Measurements from ENCODE around the gene KIR2DL1. TPM values are rescaled to one million over a fixed set of nuclear protein-coding genes. Genes with fewer than 3 reads are reported as not detected.

The KIR2DL1 gene
- total RNA-seq, 1 donor from 2014 or later, result not detected

GRCh38 chr19:54795758-54796157 is 26.2 kb downstream of the KIR2DL1 start:
- Histone ChIP-seq H3K9ac (ENCODE audit: low read length) (no peak overlapping the region), H3K4me2 (ENCODE audit: low read length) (no peak overlapping the region), H3K27ac (ENCODE audit: low read depth, low read length) (no peak overlapping the region), H3K27me3 (ENCODE audit: insufficient read depth, low read length) (no peaks in the 10 kb centered on the region), H3K9me3 (ENCODE audit: insufficient read depth, low read depth, low read length) (peaks cover 3% of the 10 kb centered on the region), H3K79me2 (ENCODE audit: insufficient read depth, low read length) (no peaks in the 10 kb centered on the region), H3K36me3 (ENCODE audit: insufficient read depth, low read length) (no peaks in the 10 kb centered on the region), H3K4me1 (ENCODE audit: insufficient read depth, low read length) (no peaks in the 10 kb centered on the region), H3K4me3 (ENCODE audit: insufficient read depth, low read depth, low read length) (no peak overlapping the region), H2AFZ (ENCODE audit: low read depth, low read length) (no peak overlapping the region), H4K20me1 (ENCODE audit: insufficient read depth, low read length) (no peaks in the 10 kb centered on the region)
- Mint-ChIP-seq H3K27me3 (ENCODE audit: low read depth, unreplicated experiment) (no peaks in the 10 kb centered on the region), H3K27ac (ENCODE audit: unreplicated experiment) (no peak overlapping the region), H3K4me1 (ENCODE audit: low read depth, unreplicated experiment) (no peaks in the 10 kb centered on the region), H3K9me3 (ENCODE audit: unreplicated experiment) (peaks cover 5% of the 10 kb centered on the region), H3K36me3 (ENCODE audit: low read depth, unreplicated experiment) (no peaks in the 10 kb centered on the region), H3K4me3 (ENCODE audit: unreplicated experiment) (no peak overlapping the region)
- TF ChIP-seq EZH2 (IDR thresholded peaks at IDR 0.05; ENCODE audit: insufficient read depth, low read length) (no peak), CTCF (IDR thresholded peaks at IDR 0.05; ENCODE audit: insufficient read depth, low read depth, low read length) (no peak)
- no peak for FAIRE-seq
- no peak for DNase-seq (ENCODE audit: low read depth)

GRCh38 chr19:54803410-54803809 is 33.8 kb downstream of the KIR2DL1 start, which contains the start of gene KIR2DL4:
KIR2DL4 (plus strand) TSS chr19:54803610; CDS start chr19:54803652, 42 bp downstream.
- Mint-ChIP-seq H3K27ac (ENCODE audit: unreplicated experiment) (no peak within 1 kb of the TSS), H3K9me3 (ENCODE audit: unreplicated experiment) (peaks cover 7% of the 10 kb centered on the region), H3K27me3 (ENCODE audit: low read depth, unreplicated experiment) (no peaks in the 10 kb centered on the region), H3K4me1 (ENCODE audit: low read depth, unreplicated experiment) (no peaks in the 10 kb centered on the region), H3K4me3 (ENCODE audit: unreplicated experiment) (no peak within 1 kb of the TSS), H3K36me3 (ENCODE audit: low read depth, unreplicated experiment) (no peaks in the 10 kb centered on the region)
- Histone ChIP-seq H3K27me3 (ENCODE audit: insufficient read depth, low read length) (no peaks in the 10 kb centered on the region), H3K27ac (ENCODE audit: low read depth, low read length) (no peak within 1 kb of the TSS), H2AFZ (ENCODE audit: low read depth, low read length) (no peak within 1 kb of the TSS), H3K79me2 (ENCODE audit: insufficient read depth, low read length) (no peaks in the 10 kb centered on the region), H3K4me1 (ENCODE audit: insufficient read depth, low read length) (no peaks in the 10 kb centered on the region), H4K20me1 (ENCODE audit: insufficient read depth, low read length) (no peaks in the 10 kb centered on the region), H3K36me3 (ENCODE audit: insufficient read depth, low read length) (no peaks in the 10 kb centered on the region), H3K4me3 (ENCODE audit: insufficient read depth, low read depth, low read length) (no peak within 1 kb of the TSS), H3K9ac (ENCODE audit: low read length) (no peak within 1 kb of the TSS), H3K9me3 (ENCODE audit: insufficient read depth, low read depth, low read length) (peaks cover 12% of the 10 kb centered on the region), H3K4me2 (ENCODE audit: low read length) (no peak within 1 kb of the TSS)
- DNase-seq (ENCODE audit: low read depth) (no peak), FAIRE-seq (no peak)
- no peak for TF ChIP-seq CTCF (IDR thresholded peaks at IDR 0.05; ENCODE audit: insufficient read depth, low read depth, low read length)
- TF ChIP-seq EZH2 (IDR thresholded peaks at IDR 0.05; ENCODE audit: insufficient read depth, low read length), result no peak

GRCh38 chr19:54804101-54804500 is 34.5 kb downstream of the KIR2DL1 start:
- Histone ChIP-seq H3K4me2 (ENCODE audit: low read length) (no peak overlapping the region), H3K4me3 (ENCODE audit: insufficient read depth, low read depth, low read length) (no peak overlapping the region), H3K4me1 (ENCODE audit: insufficient read depth, low read length) (no peaks in the 10 kb centered on the region), H3K79me2 (ENCODE audit: insufficient read depth, low read length) (no peaks in the 10 kb centered on the region), H3K27me3 (ENCODE audit: insufficient read depth, low read length) (no peaks in the 10 kb centered on the region), H3K9me3 (ENCODE audit: insufficient read depth, low read depth, low read length) (peaks cover 12% of the 10 kb centered on the region), H2AFZ (ENCODE audit: low read depth, low read length) (no peak overlapping the region), H3K27ac (ENCODE audit: low read depth, low read length) (no peak overlapping the region), H3K9ac (ENCODE audit: low read length) (no peak overlapping the region), H4K20me1 (ENCODE audit: insufficient read depth, low read length) (no peaks in the 10 kb centered on the region), H3K36me3 (ENCODE audit: insufficient read depth, low read length) (no peaks in the 10 kb centered on the region)
- no peak for TF ChIP-seq EZH2 (IDR thresholded peaks at IDR 0.05; ENCODE audit: insufficient read depth, low read length)
- TF ChIP-seq CTCF (IDR thresholded peaks at IDR 0.05; ENCODE audit: insufficient read depth, low read depth, low read length), result no peak
- Mint-ChIP-seq H3K4me1 (ENCODE audit: low read depth, unreplicated experiment) (no peaks in the 10 kb centered on the region), H3K27me3 (ENCODE audit: low read depth, unreplicated experiment) (no peaks in the 10 kb centered on the region), H3K27ac (ENCODE audit: unreplicated experiment) (no peak overlapping the region), H3K4me3 (ENCODE audit: unreplicated experiment) (no peak overlapping the region), H3K36me3 (ENCODE audit: low read depth, unreplicated experiment) (no peaks in the 10 kb centered on the region), H3K9me3 (ENCODE audit: unreplicated experiment) (peaks cover 12% of the 10 kb centered on the region)
- FAIRE-seq (no peak), DNase-seq (ENCODE audit: low read depth) (no peak)

Data from astrocyte (in vitro differentiated cells and primary cell).